CD8-positive, alpha-beta memory T cell (primary cell): ENCODE measurements around the gene GPR176. TPM values are rescaled to one million over a fixed set of nuclear protein-coding genes. Genes with fewer than 3 reads are reported as not detected.

ENCODE experiments used
- CTCF ChIA-PET: fragments of 350-600 bp; sonication (Branson Sonifier 250); formaldehyde crosslinking; loops from one replicate; lab custom pipeline; 2021; ENCODE audit warnings: antibody characterized with exemption; lab: Charles Lee
- POLR2A ChIA-PET: fragments of 350-600 bp; sonication (Branson Sonifier 250); formaldehyde crosslinking; loops from one replicate; lab custom pipeline; 2021; ENCODE audit warnings: antibody characterized with exemption; lab: Charles Lee
- DNase-seq, 5 donors: peaks; one replicate each; pipeline versions ENCODE4 v3.0.0 to v3.0.0-alpha.2; 2020 to 2022; ENCODE audit warnings: mixed read lengths in 1 of 5
- H3K27ac ChIP-seq: one replicate; pipeline ENCODE4 v1.7.0; 2013; ENCODE audit warnings: low read depth, mild to moderate bottlenecking, low read length, moderate library complexity
- H3K27me3 ChIP-seq: 2 replicates; pipeline ENCODE4 v1.7.0; 2013; ENCODE audit warnings: low read length, mild to moderate bottlenecking; ENCODE audit not compliant: insufficient read depth, poor library complexity, severe bottlenecking
- H3K36me3 ChIP-seq: 2 replicates; pipeline ENCODE4 v1.7.0; 2013; ENCODE audit warnings: mild to moderate bottlenecking, low read length, moderate library complexity; ENCODE audit not compliant: insufficient read depth
- H3K4me1 ChIP-seq: 2 replicates; pipeline ENCODE4 v1.7.0; 2013; ENCODE audit warnings: mild to moderate bottlenecking, low read length, moderate library complexity; ENCODE audit not compliant: insufficient read depth
- H3K4me3 ChIP-seq: 2 replicates; pipeline ENCODE4 v1.7.0; 2013; ENCODE audit warnings: mild to moderate bottlenecking, low read length
- H3K9me3 ChIP-seq: 2 replicates; pipeline ENCODE4 v1.7.0; 2013; ENCODE audit warnings: mild to moderate bottlenecking, low read length
- H3K27ac Mint-ChIP-seq, 8 donors: one replicate each; pipeline ENCODE4 v1.8.0; 2020 to 2021; ENCODE audit warnings: mixed read lengths in 8 of 8, mild to moderate bottlenecking in 6 of 8, inconsistent platforms in 3 of 8, moderate library complexity in 3 of 8
- H3K27me3 Mint-ChIP-seq, 2 donors: one replicate each; pipeline ENCODE4 v1.8.0; 2020 to 2021; ENCODE audit warnings: mixed read lengths in 2 of 2, mild to moderate bottlenecking in 1 of 2, moderate library complexity in 1 of 2
- H3K36me3 Mint-ChIP-seq, 3 donors: one replicate each; pipeline ENCODE4 v1.8.0; 2020 to 2021; ENCODE audit warnings: mixed read lengths in 3 of 3, inconsistent platforms in 1 of 3, mild to moderate bottlenecking in 1 of 3
- H3K4me1 Mint-ChIP-seq, 3 donors: one replicate each; pipeline ENCODE4 v1.8.0; 2020 to 2021; ENCODE audit warnings: mixed read lengths in 3 of 3, inconsistent platforms in 1 of 3, mild to moderate bottlenecking in 1 of 3
- H3K4me3 Mint-ChIP-seq, 7 donors: one replicate each; pipeline ENCODE4 v1.8.0; 2020 to 2021; ENCODE audit warnings: mixed read lengths in 7 of 7, mild to moderate bottlenecking in 6 of 7, moderate library complexity in 4 of 7, inconsistent platforms in 2 of 7
- H3K9me3 Mint-ChIP-seq, 5 donors: one replicate each; pipeline ENCODE4 v1.8.0; 2020 to 2022; ENCODE audit warnings: mixed read lengths in 5 of 5, mild to moderate bottlenecking in 3 of 5, moderate library complexity in 2 of 5, inconsistent platforms in 1 of 5
- polyA plus RNA-seq: library from polyadenylated mRNA; unstranded; fragments of 300-500 nt; fragmentation: Illumina TruSeq; gene quantifications from one replicate; pipeline ENCODE4 v1.2.3, GENCODE V29; 2021
- total RNA-seq, 2 experiments: library from RNA; stranded (reverse); gene quantifications; one replicate each; pipeline ENCODE4 v1.2.3, GENCODE V29; 2021

GPR176 gene
- total and polyA plus RNA-seq, 3 experiments from 2014 or later, result 0.20 TPM; not detected in 2

- Mint-ChIP-seq H3K36me3 (peaks cover 0 to 1% (median 0%) of the 10 kb centered on the region in 3 donors), H3K27me3 (peaks cover 27 to 30% of the 10 kb centered on the region in 2 donors), H3K27ac (peak overlapping the region in 6 of 8 donors; percentile 6 to 88 (median 72)), H3K4me3 (peak overlapping the region; percentile 67 to 92 (median 86)), H3K9me3 (no peaks in the 10 kb centered on the region), H3K4me1 (peaks cover 14 to 17% (median 16%) of the 10 kb centered on the region in 3 donors)
- Histone ChIP-seq H3K36me3 (no peaks in the 10 kb centered on the region), H3K4me1 (peaks cover 10% of the 10 kb centered on the region), H3K4me3 (peak overlapping the region; percentile 82), H3K27ac (no peak overlapping the region), H3K9me3 (no peaks in the 10 kb centered on the region), H3K27me3 (peaks cover 10% of the 10 kb centered on the region)
- peak; percentile 62 to 80 (median 72) for DNase-seq
- CTCF ChIA-PET, result no interaction called here
- POLR2A ChIA-PET, result interaction anchor here (1.5 kb wide), 1 partner anchor 13 kb away, joined by 3 read pairs; the partner anchor contains the start of gene EIF2AK4
Observed at GRCh38 chr15:39920510-39921273, 626 bp upstream of the GPR176 start.

- Mint-ChIP-seq H3K27ac (no peak overlapping the region), H3K27me3 (peaks cover 30 to 38% of the 10 kb centered on the region in 2 donors), H3K9me3 (no peaks in the 10 kb centered on the region), H3K4me3 (peak overlapping the region; percentile 49 to 85 (median 63)), H3K4me1 (peaks cover 14 to 17% (median 16%) of the 10 kb centered on the region in 3 donors), H3K36me3 (peaks cover 0 to 1% (median 0%) of the 10 kb centered on the region in 3 donors)
- no peak for DNase-seq
- CTCF ChIA-PET, result no interaction called here
- Histone ChIP-seq H3K4me3 (peak overlapping the region; percentile 82), H3K9me3 (no peaks in the 10 kb centered on the region), H3K4me1 (peaks cover 10% of the 10 kb centered on the region), H3K27ac (no peak overlapping the region), H3K36me3 (no peaks in the 10 kb centered on the region), H3K27me3 (peaks cover 10% of the 10 kb centered on the region)
- POLR2A ChIA-PET, result no interaction called here
Observed at GRCh38 chr15:39919411-39919747, 687 bp downstream of the GPR176 start.

GRCh38 chr15:39918688-39919385, 1.2 kb downstream of the GPR176 start:
- no peaks in the 10 kb centered on the region for H3K36me3 ChIP-seq
- ChIA-PET POLR2A (no interaction called here), CTCF (no interaction called here)
- H3K4me3 ChIP-seq, result no peak overlapping the region
- Mint-ChIP-seq H3K27me3 (peaks cover 30 to 38% of the 10 kb centered on the region in 2 donors), H3K36me3 (peaks cover 0 to 1% (median 0%) of the 10 kb centered on the region in 3 donors), H3K27ac (no peak overlapping the region), H3K9me3 (no peaks in the 10 kb centered on the region), H3K4me3 (peak overlapping the region in 6 of 7 donors; percentile 49 to 75 (median 66)), H3K4me1 (peaks cover 14 to 17% (median 16%) of the 10 kb centered on the region in 3 donors)
- H3K27ac ChIP-seq, result no peak overlapping the region
- peaks cover 10% of the 10 kb centered on the region for H3K27me3 ChIP-seq
- no peaks in the 10 kb centered on the region for H3K9me3 ChIP-seq
- peaks cover 10% of the 10 kb centered on the region for H3K4me1 ChIP-seq
- DNase-seq, result no peak

- POLR2A ChIA-PET, result no interaction called here
- Mint-ChIP-seq H3K36me3 (no peaks in the 10 kb centered on the region), H3K9me3 (no peaks in the 10 kb centered on the region), H3K4me3 (no peak overlapping the region), H3K27ac (no peak overlapping the region), H3K4me1 (peaks cover 8 to 10% (median 10%) of the 10 kb centered on the region in 3 donors), H3K27me3 (peaks cover 28 to 44% of the 10 kb centered on the region in 2 donors)
- Histone ChIP-seq H3K9me3 (no peaks in the 10 kb centered on the region), H3K4me1 (peaks cover 5% of the 10 kb centered on the region), H3K36me3 (no peaks in the 10 kb centered on the region), H3K27me3 (peaks cover 10% of the 10 kb centered on the region), H3K27ac (no peak overlapping the region), H3K4me3 (no peak overlapping the region)
- DNase-seq, result no peak
- CTCF ChIA-PET, result no interaction called here
Observed at GRCh38 chr15:39914977-39915376, 5.1 kb downstream of the GPR176 start.

- Histone ChIP-seq H3K4me1 (no peaks in the 10 kb centered on the region), H3K9me3 (no peaks in the 10 kb centered on the region), H3K36me3 (no peaks in the 10 kb centered on the region), H3K27me3 (no peaks in the 10 kb centered on the region), H3K27ac (no peak overlapping the region), H3K4me3 (no peak overlapping the region)
- ChIA-PET CTCF (no interaction called here), POLR2A (no interaction called here)
- Mint-ChIP-seq H3K4me1 (no peaks in the 10 kb centered on the region), H3K4me3 (no peak overlapping the region), H3K27ac (no peak overlapping the region), H3K27me3 (peaks cover 16 to 35% of the 10 kb centered on the region in 2 donors), H3K9me3 (no peaks in the 10 kb centered on the region), H3K36me3 (no peaks in the 10 kb centered on the region)
- no peak for DNase-seq
Observed at GRCh38 chr15:39909007-39909406, 11.1 kb downstream of the GPR176 start.

- no peaks in the 10 kb centered on the region for H3K4me1 Mint-ChIP-seq
- Histone ChIP-seq H3K27me3 (no peaks in the 10 kb centered on the region), H3K27ac (no peak overlapping the region), H3K36me3 (no peaks in the 10 kb centered on the region), H3K4me3 (no peak overlapping the region), H3K9me3 (no peaks in the 10 kb centered on the region), H3K4me1 (no peaks in the 10 kb centered on the region)
- no peaks in the 10 kb centered on the region for H3K36me3 Mint-ChIP-seq
- ChIA-PET POLR2A (no interaction called here), CTCF (no interaction called here)
- no peak overlapping the region for H3K4me3 Mint-ChIP-seq
- H3K27ac Mint-ChIP-seq, result no peak overlapping the region
- H3K9me3 Mint-ChIP-seq, result no peaks in the 10 kb centered on the region
- DNase-seq, result no peak
- peaks cover 14 to 34% of the 10 kb centered on the region in 2 donors for H3K27me3 Mint-ChIP-seq
Observed at GRCh38 chr15:39908186-39908585, 11.9 kb downstream of the GPR176 start.

GRCh38 chr15:39907216-39907615, 12.8 kb downstream of the GPR176 start:
- H3K4me3 Mint-ChIP-seq, result no peak overlapping the region
- Histone ChIP-seq H3K27me3 (no peaks in the 10 kb centered on the region), H3K36me3 (no peaks in the 10 kb centered on the region), H3K4me3 (no peak overlapping the region), H3K27ac (no peak overlapping the region), H3K9me3 (no peaks in the 10 kb centered on the region), H3K4me1 (no peaks in the 10 kb centered on the region)
- peaks cover 12 to 28% of the 10 kb centered on the region in 2 donors for H3K27me3 Mint-ChIP-seq
- ChIA-PET POLR2A (no interaction called here), CTCF (interaction anchor here (0.7 kb wide), 1 partner anchor 34 kb away, joined by 3 read pairs; no protein-coding TSS in a partner anchor)
- H3K4me1 Mint-ChIP-seq, result no peaks in the 10 kb centered on the region
- peak overlapping the region in 1 of 8 donors; percentile 56 for H3K27ac Mint-ChIP-seq
- no peak for DNase-seq
- H3K9me3 Mint-ChIP-seq, result no peaks in the 10 kb centered on the region
- no peaks in the 10 kb centered on the region for H3K36me3 Mint-ChIP-seq

GRCh38 chr15:39904115-39904514, 16.0 kb downstream of the GPR176 start:
- no peak overlapping the region for H3K4me3 Mint-ChIP-seq
- H3K27me3 ChIP-seq, result no peaks in the 10 kb centered on the region
- H3K4me1 Mint-ChIP-seq, result no peaks in the 10 kb centered on the region
- H3K27ac Mint-ChIP-seq, result no peak overlapping the region
- H3K36me3 Mint-ChIP-seq, result no peaks in the 10 kb centered on the region
- DNase-seq, result no peak
- no peak overlapping the region for H3K4me3 ChIP-seq
- no peak overlapping the region for H3K27ac ChIP-seq
- no peaks in the 10 kb centered on the region for H3K36me3 ChIP-seq
- ChIA-PET CTCF (no interaction called here), POLR2A (no interaction called here)
- no peaks in the 10 kb centered on the region for H3K4me1 ChIP-seq
- H3K27me3 Mint-ChIP-seq, result peaks cover 16 to 29% of the 10 kb centered on the region in 2 donors
- H3K9me3 ChIP-seq, result no peaks in the 10 kb centered on the region
- H3K9me3 Mint-ChIP-seq, result no peaks in the 10 kb centered on the region
